Kidney (tissue), 14 donors: Measurements from ENCODE around the gene MOSPD3. TPM values are rescaled to one million over a fixed set of nuclear protein-coding genes. Genes with fewer than 3 reads are reported as not detected.

Experiments
- DNase-seq, 5 donors: peaks; one replicate each; pipeline ENCODE4 v3.0.0-alpha.2; 2013 to 2020
- FAIRE-seq: peaks from 2 replicates; lab custom pipeline; 2012; peaks lifted over from hg19 to GRCh38; lab: Jason Lieb, UNC
- H3K27ac ChIP-seq, 2 donors: one replicate each; pipeline ENCODE4 v1.7.0; 2013; ENCODE audit warnings: low read depth in 2 of 2, low read length in 2 of 2, inconsistent platforms in 1 of 2
- H3K27me3 ChIP-seq: one replicate; pipeline ENCODE4 v1.7.1; 2013; ENCODE audit warnings: low read length, inconsistent platforms; ENCODE audit not compliant: control insufficient read depth, insufficient read depth
- H3K36me3 ChIP-seq, 3 donors: one replicate each; pipeline versions ENCODE4 v1.7.0 to v1.7.1; 2013; ENCODE audit warnings: low read length in 3 of 3, control low read depth in 1 of 3, inconsistent platforms in 1 of 3; ENCODE audit not compliant: insufficient read depth in 3 of 3, control insufficient read depth in 2 of 3
- H3K4me1 ChIP-seq, 3 donors: one replicate each; pipeline versions ENCODE4 v1.7.0 to v1.7.1; 2013; ENCODE audit warnings: low read length in 3 of 3, inconsistent platforms in 1 of 3, low read depth in 1 of 3; ENCODE audit not compliant: control insufficient read depth in 2 of 3, insufficient read depth in 2 of 3
- H3K4me3 ChIP-seq, 3 donors: one replicate each; pipeline versions ENCODE4 v1.7.0 to v1.8.1; 2013; ENCODE audit warnings: low read length in 3 of 3, control low read depth in 1 of 3, inconsistent platforms in 1 of 3
- H3K9ac ChIP-seq, 3 donors: one replicate each; pipeline versions ENCODE4 v1.7.0 to v1.7.1; 2013; ENCODE audit warnings: low read length in 3 of 3, control low read depth in 1 of 3, inconsistent platforms in 1 of 3
- H3K9me3 ChIP-seq, 3 donors: one replicate each; pipeline versions ENCODE4 v1.7.0 to v1.7.1; 2013; ENCODE audit warnings: low read length in 3 of 3, control low read depth in 1 of 3, inconsistent platforms in 1 of 3; ENCODE audit not compliant: control insufficient read depth in 2 of 3, insufficient read depth in 1 of 3
- CTCF ChIP-seq: IDR thresholded peaks from 3 replicates; pipeline ENCODE4 v1.5.1; 2012; ENCODE audit warnings: mild to moderate bottlenecking, moderate library complexity, borderline replicate concordance; ENCODE audit not compliant: insufficient read depth; ENCODE audit errors: extremely low read depth
- intact Hi-C: fragments of 100-400 bp; cut with DNase I; formaldehyde crosslinking; loops from one replicate; pipeline ENCODE4 v1.11.1; 2022
- polyA plus RNA-seq: library from polyadenylated mRNA; stranded (reverse); fragments of 350-450 nt; fragmentation: Illumina TruSeq; extraction: RNeasy Lipid Tissue Mini Kit (QIAGEN cat#74804); gene quantifications from one replicate; pipeline ENCODE4 v1.2.3, GENCODE V29; 2014; ENCODE audit warnings: low read depth, low replicate concordance; ENCODE audit not compliant: insufficient read depth
- total RNA-seq: library from RNA; stranded (reverse); fragmentation: NEBNext Ultra II Directional; extraction: Animal tissue kit (Norgen Biotek cat#: 25700); gene quantifications from one replicate; pipeline ENCODE4 v1.2.1, GENCODE V29; 2021
- donor health status: control.
- donor health status: control.
- donor health status: control.
- donor health status: control.
- donor health status: control.
- donor health status: DM: yes; HTN: yes; CAD: no.
- donor health status: Normal renal cell carcinoma (clear cell type).

Gene MOSPD3
- total and polyA plus RNA-seq, 2 donors from 2014 or later = 18.2 to 30.6 TPM

GRCh38 chr7:100620239-100620638, 7.9 kb downstream of the MOSPD3 start:
- Histone ChIP-seq H3K27ac (no peak overlapping the region), H3K27me3 (no peaks in the 10 kb centered on the region), H3K9me3 (no peaks in the 10 kb centered on the region), H3K9ac (no peak overlapping the region), H3K4me3 (no peak overlapping the region), H3K4me1 (no peaks in the 10 kb centered on the region), H3K36me3 (no peaks in the 10 kb centered on the region)
- FAIRE-seq = no peak
- intact Hi-C loops = no loop called here
- no peak for TF ChIP-seq CTCF
- DNase-seq = no peak

GRCh38 chr7:100620804-100621203, 8.5 kb downstream of the MOSPD3 start:
- no peak overlapping the region for H3K27ac ChIP-seq
- no peak overlapping the region for H3K9ac ChIP-seq
- no peaks in the 10 kb centered on the region for H3K4me1 ChIP-seq
- no peaks in the 10 kb centered on the region for H3K27me3 ChIP-seq
- DNase-seq (no peak), FAIRE-seq (no peak)
- intact Hi-C loops = no loop called here
- H3K4me3 ChIP-seq = no peak overlapping the region
- TF ChIP-seq CTCF = no peak
- H3K9me3 ChIP-seq = no peaks in the 10 kb centered on the region
- no peaks in the 10 kb centered on the region for H3K36me3 ChIP-seq

- no peak for DNase-seq
- no peak overlapping the region for H3K4me3 ChIP-seq
- H3K27ac ChIP-seq = no peak overlapping the region
- H3K27me3 ChIP-seq = no peaks in the 10 kb centered on the region
- intact Hi-C loops = no loop called here
- TF ChIP-seq CTCF = no peak
- no peaks in the 10 kb centered on the region for H3K4me1 ChIP-seq
- FAIRE-seq = no peak
- no peak overlapping the region for H3K9ac ChIP-seq
- H3K9me3 ChIP-seq = no peaks in the 10 kb centered on the region
- H3K36me3 ChIP-seq = no peaks in the 10 kb centered on the region
These were observed 9.2 kb downstream of the MOSPD3 start for GRCh38 chr7:100621554-100621953.
